Keratinocyte (primary cell): ENCODE measurements around the gene SOX2. TPM values are rescaled to one million over a fixed set of nuclear protein-coding genes. Genes with fewer than 3 reads are reported as not detected.

ENCODE experiments used
- DNase-seq: peaks from one replicate; pipeline ENCODE4 v3.0.0-alpha.2; 2011; ENCODE audit warnings: low read depth, missing footprints, low spot score
- FAIRE-seq: peaks from 2 replicates; lab custom pipeline; 2011; peaks lifted over from hg19 to GRCh38; lab: Jason Lieb, UNC
- H2AFZ ChIP-seq: 2 replicates; pipeline ENCODE4 v1.6.0; 2012; ENCODE audit warnings: low read length, control low read depth, inconsistent platforms; ENCODE audit not compliant: control insufficient read depth
- H3K27ac ChIP-seq: 2 replicates; pipeline ENCODE4 v1.5.1; 2011; ENCODE audit warnings: low read length; ENCODE audit not compliant: control insufficient read depth, insufficient read depth
- H3K27me3 ChIP-seq: 3 replicates; pipeline ENCODE4 v1.6.0; 2011; ENCODE audit warnings: low read length; ENCODE audit not compliant: control insufficient read depth, insufficient read depth; ENCODE audit errors: extremely low read depth
- H3K36me3 ChIP-seq, 2 experiments: 2 replicates in 1 of 2; 3 replicates in 1 of 2; pipeline ENCODE4 v1.5.1; 2011; ENCODE audit warnings: low read length in 2 of 2, mild to moderate bottlenecking in 1 of 2; ENCODE audit not compliant: control insufficient read depth in 2 of 2, insufficient read depth in 2 of 2; ENCODE audit errors: extremely low read depth in 1 of 2
- H3K4me1 ChIP-seq: 3 replicates; pipeline ENCODE4 v1.5.1; 2011; ENCODE audit warnings: low read length; ENCODE audit not compliant: control insufficient read depth, insufficient read depth; ENCODE audit errors: extremely low read depth
- H3K4me2 ChIP-seq: 3 replicates; pipeline ENCODE4 v1.6.0; 2011; ENCODE audit warnings: low read depth, low read length; ENCODE audit not compliant: control insufficient read depth, insufficient read depth; ENCODE audit errors: extremely low read depth
- H3K4me3 ChIP-seq, 3 experiments: fragments of 200-600 bp in 1 of 3; sonication (generic) in 1 of 3; 2 replicates in 2 of 3; 3 replicates in 1 of 3; pipeline ENCODE4 v1.5.1; 2011 to 2016; ENCODE audit warnings: low read length in 3 of 3, mild to moderate bottlenecking in 3 of 3, control low read depth in 2 of 3, inconsistent platforms in 1 of 3, low read depth in 1 of 3, mixed read lengths in 1 of 3, mixed run types in 1 of 3, moderate library complexity in 1 of 3; ENCODE audit not compliant: control insufficient read depth in 2 of 3, insufficient read depth in 2 of 3; ENCODE audit errors: extremely low read depth in 1 of 3
- H3K79me2 ChIP-seq: 2 replicates; pipeline ENCODE4 v1.6.0; 2012; ENCODE audit warnings: low read length; ENCODE audit not compliant: control insufficient read depth, insufficient read depth
- H3K9ac ChIP-seq: 3 replicates; pipeline ENCODE4 v1.6.0; 2011; ENCODE audit warnings: low read length; ENCODE audit not compliant: control insufficient read depth, insufficient read depth; ENCODE audit errors: extremely low read depth
- H3K9me1 ChIP-seq: 3 replicates; pipeline ENCODE4 v1.6.0; 2011; ENCODE audit warnings: low read length; ENCODE audit not compliant: control insufficient read depth, insufficient read depth; ENCODE audit errors: extremely low read depth
- H3K9me3 ChIP-seq: 2 replicates; pipeline ENCODE4 v1.5.1; 2012; ENCODE audit warnings: low read depth, low read length; ENCODE audit not compliant: control insufficient read depth
- H4K20me1 ChIP-seq: 3 replicates; pipeline ENCODE4 v1.6.0; 2011; ENCODE audit warnings: low read length; ENCODE audit not compliant: control insufficient read depth, insufficient read depth; ENCODE audit errors: extremely low read depth
- EZH2 ChIP-seq: IDR thresholded peaks from one replicate; pipeline ENCODE4 v1.6.1; 2012; ENCODE audit warnings: inconsistent platforms, mild to moderate bottlenecking, low read length, moderate library complexity
- dilution Hi-C: fragments of 300-500 bp; cut with MboI; formaldehyde crosslinking; loops from one replicate; pipeline ENCODE4 v1.7.0; 2020; ENCODE audit warnings: low sequenced_read_pairs; ENCODE audit not compliant: extremely low pct_ligation_motif_present
- polyA plus RNA-seq, 5 experiments: library from polyadenylated mRNA; depleted of rRNA in 3 of 5; stranded (reverse) in 3 of 5; stranded (forward) in 1 of 5; unstranded in 1 of 5; fragments of >200 nt; gene quantifications; 1 replicate in 1 of 5; 2 replicates in 3 of 5; 3 replicates in 1 of 5; pipeline versions ENCODE4 v1.2.1 to v1.2.3, GENCODE V29; 2011 to 2012; ENCODE audit warnings: missing spikeins in 2 of 5, low read depth in 1 of 5, low replicate concordance in 1 of 5
- TF ChIP-seq, protein P1 (sequence below), 3 experiments: IDR thresholded peaks in 1 of 3; conservative IDR thresholded peaks in 1 of 3; optimal IDR thresholded peaks in 1 of 3; 2 replicates in 2 of 3; 3 replicates in 1 of 3; pipeline versions ENCODE3 to v1.5.1; 2011; ENCODE audit warnings: low read length in 3 of 3, mild to moderate bottlenecking in 3 of 3, moderate library complexity in 2 of 3, control low read depth in 1 of 3, inconsistent platforms in 1 of 3; ENCODE audit not compliant: insufficient read depth in 2 of 3; ENCODE audit errors: extremely low read depth in 1 of 3

The SOX2 gene
- polyA plus RNA-seq, 1 donor (not counting 4 experiments of a cell fraction or from before 2014, with no cell fraction given), result not detected

DNA sequence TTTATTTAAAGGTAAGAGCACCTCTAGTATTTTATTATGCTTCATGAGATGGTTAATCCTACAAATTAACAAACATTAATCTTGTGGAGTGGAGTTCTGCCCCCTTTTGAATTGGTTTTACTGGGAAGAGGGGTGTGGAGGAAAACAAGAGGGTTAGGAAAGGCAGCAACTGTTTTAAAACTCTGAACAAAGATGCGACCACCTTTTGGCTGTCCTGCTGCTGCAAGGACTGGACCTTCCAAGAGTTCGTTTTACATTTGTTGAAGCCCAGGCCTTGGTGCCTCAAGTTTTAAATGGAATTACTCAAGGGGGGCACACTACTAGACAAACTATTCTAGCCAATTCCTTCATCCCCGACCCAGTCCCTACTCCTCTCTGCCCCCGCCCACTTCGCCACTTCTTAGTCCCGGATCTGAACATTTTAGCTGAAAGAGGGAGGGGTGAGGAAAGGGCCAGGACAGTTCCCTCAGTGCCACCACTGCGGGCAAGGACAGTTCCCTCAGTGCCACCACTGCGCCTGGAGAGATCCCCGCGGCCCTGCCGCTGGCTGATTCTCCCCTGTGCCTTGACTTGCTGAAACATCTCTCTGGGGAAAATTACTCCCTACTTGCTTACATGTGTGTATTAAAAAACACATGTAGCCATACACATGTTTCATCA lies 11.2 kb downstream of the SOX2 start:
- H3K9me3 ChIP-seq, result peaks cover 4% of the 10 kb centered on the region
- no peak for DNase-seq
- no peak for FAIRE-seq
- H3K9me1 ChIP-seq, result no peaks in the 10 kb centered on the region
- peaks cover 3% of the 10 kb centered on the region for H4K20me1 ChIP-seq
- H3K79me2 ChIP-seq, result no peaks in the 10 kb centered on the region
- H3K4me2 ChIP-seq, result no peak overlapping the region
- H3K4me3 ChIP-seq, result no peak overlapping the region
- H2AFZ ChIP-seq, result no peak overlapping the region
- no peak overlapping the region for H3K27ac ChIP-seq
- dilution Hi-C loops, result no loop called here
- TF ChIP-seq EZH2, result peak; percentile 24
- TF ChIP-seq, protein P1, sequence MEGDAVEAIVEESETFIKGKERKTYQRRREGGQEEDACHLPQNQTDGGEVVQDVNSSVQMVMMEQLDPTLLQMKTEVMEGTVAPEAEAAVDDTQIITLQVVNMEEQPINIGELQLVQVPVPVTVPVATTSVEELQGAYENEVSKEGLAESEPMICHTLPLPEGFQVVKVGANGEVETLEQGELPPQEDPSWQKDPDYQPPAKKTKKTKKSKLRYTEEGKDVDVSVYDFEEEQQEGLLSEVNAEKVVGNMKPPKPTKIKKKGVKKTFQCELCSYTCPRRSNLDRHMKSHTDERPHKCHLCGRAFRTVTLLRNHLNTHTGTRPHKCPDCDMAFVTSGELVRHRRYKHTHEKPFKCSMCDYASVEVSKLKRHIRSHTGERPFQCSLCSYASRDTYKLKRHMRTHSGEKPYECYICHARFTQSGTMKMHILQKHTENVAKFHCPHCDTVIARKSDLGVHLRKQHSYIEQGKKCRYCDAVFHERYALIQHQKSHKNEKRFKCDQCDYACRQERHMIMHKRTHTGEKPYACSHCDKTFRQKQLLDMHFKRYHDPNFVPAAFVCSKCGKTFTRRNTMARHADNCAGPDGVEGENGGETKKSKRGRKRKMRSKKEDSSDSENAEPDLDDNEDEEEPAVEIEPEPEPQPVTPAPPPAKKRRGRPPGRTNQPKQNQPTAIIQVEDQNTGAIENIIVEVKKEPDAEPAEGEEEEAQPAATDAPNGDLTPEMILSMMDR (optimal IDR thresholded peaks at IDR 0.05 in 1 of 3, IDR thresholded peaks at IDR 0.05 in 1 of 3, conservative IDR thresholded peaks at IDR 0.05 in 1 of 3; ENCODE audit: extremely low read depth in 1 of 3, insufficient read depth in 2 of 3, low read length in 3 of 3), result no peak
- peaks cover 99% of the 10 kb centered on the region for H3K27me3 ChIP-seq
- H3K4me1 ChIP-seq, result peaks cover 4% of the 10 kb centered on the region
- no peak overlapping the region for H3K9ac ChIP-seq
- H3K36me3 ChIP-seq, result no peaks in the 10 kb centered on the region

DNA sequence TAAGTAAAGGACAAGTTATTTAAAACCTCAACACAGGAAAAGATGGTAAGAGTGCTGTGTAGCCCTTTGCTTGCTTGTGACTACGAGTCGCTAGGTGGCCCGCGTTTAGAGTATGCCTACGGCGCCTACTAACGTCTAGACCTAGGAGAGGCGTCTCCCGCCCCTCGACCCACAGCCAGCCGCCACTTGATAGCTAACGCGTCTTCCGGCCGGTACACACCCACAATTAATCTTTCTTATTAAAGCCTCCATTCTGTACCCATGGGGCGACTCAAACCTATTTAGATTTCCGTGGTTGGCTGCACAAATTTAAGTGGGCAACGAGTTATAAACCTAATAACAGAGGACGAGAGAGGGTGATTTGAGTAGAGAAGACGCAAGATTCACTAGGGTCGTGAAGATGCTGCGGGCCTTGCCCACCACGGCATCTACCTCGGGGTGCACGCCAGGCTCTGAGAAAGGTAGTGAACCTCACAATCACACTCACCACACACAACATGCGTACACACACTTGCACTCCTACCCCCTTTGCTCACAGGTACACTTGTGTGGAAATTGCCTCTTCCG lies 12.0 kb downstream of the SOX2 start:
- H3K27me3 ChIP-seq, result peaks cover 99% of the 10 kb centered on the region
- H2AFZ ChIP-seq, result no peak overlapping the region
- peaks cover 4% of the 10 kb centered on the region for H3K9me3 ChIP-seq
- H3K4me2 ChIP-seq, result no peak overlapping the region
- DNase-seq (no peak), FAIRE-seq (no peak)
- H3K4me3 ChIP-seq, result no peak overlapping the region
- H3K9me1 ChIP-seq, result no peaks in the 10 kb centered on the region
- TF ChIP-seq EZH2, result peak; percentile 75
- TF ChIP-seq, protein P1 (optimal IDR thresholded peaks at IDR 0.05 in 1 of 3, IDR thresholded peaks at IDR 0.05 in 1 of 3, conservative IDR thresholded peaks at IDR 0.05 in 1 of 3; ENCODE audit: extremely low read depth in 1 of 3, insufficient read depth in 2 of 3, low read length in 3 of 3), result no peak
- H3K27ac ChIP-seq, result no peak overlapping the region
- peaks cover 4% of the 10 kb centered on the region for H3K4me1 ChIP-seq
- no peak overlapping the region for H3K9ac ChIP-seq
- peaks cover 3% of the 10 kb centered on the region for H4K20me1 ChIP-seq
- no peaks in the 10 kb centered on the region for H3K79me2 ChIP-seq
- dilution Hi-C loops, result no loop called here
- no peaks in the 10 kb centered on the region for H3K36me3 ChIP-seq
